Muscle layer of colon (tissue), 2 donors: ENCODE results near the gene SPDEF.

Experiments used
- H3K27ac ChIP-seq: one replicate; pipeline ENCODE4 v1.7.0; 2013; ENCODE audit warnings: low read depth, mild to moderate bottlenecking, low read length, moderate library complexity
- H3K27me3 ChIP-seq, 2 donors: one replicate each; pipeline ENCODE4 v1.7.0; 2013; ENCODE audit warnings: low read length in 2 of 2, mild to moderate bottlenecking in 2 of 2; ENCODE audit not compliant: insufficient read depth in 2 of 2, control insufficient read depth in 1 of 2
- H3K36me3 ChIP-seq: one replicate; pipeline ENCODE4 v1.7.0; 2013; ENCODE audit warnings: mild to moderate bottlenecking, low read length; ENCODE audit not compliant: insufficient read depth
- H3K4me1 ChIP-seq: one replicate; pipeline ENCODE4 v1.7.0; 2013; ENCODE audit warnings: mild to moderate bottlenecking, low read length; ENCODE audit not compliant: insufficient read depth
- H3K4me3 ChIP-seq, 2 donors: one replicate each; pipeline ENCODE4 v1.7.0; 2013; ENCODE audit warnings: low read length in 2 of 2, low read depth in 1 of 2, mild to moderate bottlenecking in 1 of 2, moderate library complexity in 1 of 2
- H3K9ac ChIP-seq: one replicate; pipeline ENCODE4 v1.7.0; 2013; ENCODE audit warnings: low read length
- H3K9me3 ChIP-seq: one replicate; pipeline ENCODE4 v1.7.0; 2013; ENCODE audit warnings: mild to moderate bottlenecking, low read length
- donor health status: abdominal sarcoma.
- donor health status: Adenocarcinoma of cecum.

Gene SPDEF

GRCh38 chr6:34556031-34556471 is at the start of gene SPDEF:
Gene SPDEF, minus strand, starts transcription at chr6:34556329. Its CDS starts 11,874 bp downstream, at chr6:34544455.
- no peak within 1 kb of the TSS for H3K9ac ChIP-seq
- H3K27me3 ChIP-seq: no peaks in the 10 kb centered on the region
- no peaks in the 10 kb centered on the region for H3K36me3 ChIP-seq
- no peaks in the 10 kb centered on the region for H3K9me3 ChIP-seq
- H3K27ac ChIP-seq: no peak within 1 kb of the TSS
- H3K4me3 ChIP-seq: no peak within 1 kb of the TSS
- no peaks in the 10 kb centered on the region for H3K4me1 ChIP-seq

- Histone ChIP-seq H3K27ac (no peak overlapping the region), H3K9ac (no peak overlapping the region), H3K36me3 (peaks cover 13% of the 10 kb centered on the region), H3K27me3 (no peaks in the 10 kb centered on the region), H3K9me3 (no peaks in the 10 kb centered on the region), H3K4me3 (no peak overlapping the region), H3K4me1 (peaks cover 36% of the 10 kb centered on the region)
These were observed 47.6 kb upstream of the SPDEF start for GRCh38 chr6:34603707-34604106.

GRCh38 chr6:34602318-34603111 is 46.4 kb upstream of the SPDEF start:
- Histone ChIP-seq H3K9me3 (no peaks in the 10 kb centered on the region), H3K4me1 (peaks cover 45% of the 10 kb centered on the region), H3K27me3 (no peaks in the 10 kb centered on the region), H3K36me3 (peaks cover 13% of the 10 kb centered on the region), H3K9ac (no peak overlapping the region), H3K27ac (no peak overlapping the region), H3K4me3 (no peak overlapping the region)

DNA sequence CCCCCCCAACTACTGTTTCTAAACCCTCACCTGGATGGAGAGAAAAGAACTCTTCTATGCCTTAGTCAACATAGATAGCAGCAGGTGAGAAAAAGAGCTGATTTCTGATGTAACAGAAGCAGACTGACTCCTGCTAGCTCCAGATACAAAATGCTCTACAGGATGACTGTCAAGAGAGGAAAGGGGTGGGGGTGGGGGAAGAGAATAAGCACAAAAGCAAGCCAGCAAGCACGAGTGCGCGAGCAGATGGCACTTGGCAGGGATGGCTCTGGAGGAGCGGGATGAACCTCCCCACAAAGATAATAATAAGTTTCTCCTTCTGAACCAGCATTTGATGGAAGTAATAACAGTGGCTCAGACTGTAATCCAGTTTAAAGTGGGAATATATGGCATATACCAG is 45.6 kb upstream of the SPDEF start:
- Histone ChIP-seq H3K4me3 (no peak overlapping the region), H3K36me3 (peaks cover 11% of the 10 kb centered on the region), H3K9ac (no peak overlapping the region), H3K27me3 (no peaks in the 10 kb centered on the region), H3K9me3 (no peaks in the 10 kb centered on the region), H3K27ac (no peak overlapping the region), H3K4me1 (peaks cover 45% of the 10 kb centered on the region)

- no peaks in the 10 kb centered on the region for H3K9me3 ChIP-seq
- H3K4me1 ChIP-seq: peaks cover 45% of the 10 kb centered on the region
- H3K4me3 ChIP-seq: no peak overlapping the region
- H3K9ac ChIP-seq: no peak overlapping the region
- peaks cover 2% of the 10 kb centered on the region for H3K36me3 ChIP-seq
- H3K27me3 ChIP-seq: no peaks in the 10 kb centered on the region
- no peak overlapping the region for H3K27ac ChIP-seq
These were observed 44.7 kb upstream of the SPDEF start for GRCh38 chr6:34600796-34601195.

GRCh38 chr6:34600101-34600500 is 44.0 kb upstream of the SPDEF start:
- Histone ChIP-seq H3K9me3 (no peaks in the 10 kb centered on the region), H3K27me3 (no peaks in the 10 kb centered on the region), H3K27ac (no peak overlapping the region), H3K9ac (no peak overlapping the region), H3K4me1 (peaks cover 45% of the 10 kb centered on the region), H3K36me3 (no peaks in the 10 kb centered on the region), H3K4me3 (no peak overlapping the region)

- Histone ChIP-seq H3K27ac (no peak overlapping the region), H3K9me3 (no peaks in the 10 kb centered on the region), H3K4me1 (peaks cover 45% of the 10 kb centered on the region), H3K27me3 (no peaks in the 10 kb centered on the region), H3K9ac (no peak overlapping the region), H3K36me3 (no peaks in the 10 kb centered on the region), H3K4me3 (no peak overlapping the region)
These were observed 42.6 kb upstream of the SPDEF start for GRCh38 chr6:34598712-34599111.

DNA sequence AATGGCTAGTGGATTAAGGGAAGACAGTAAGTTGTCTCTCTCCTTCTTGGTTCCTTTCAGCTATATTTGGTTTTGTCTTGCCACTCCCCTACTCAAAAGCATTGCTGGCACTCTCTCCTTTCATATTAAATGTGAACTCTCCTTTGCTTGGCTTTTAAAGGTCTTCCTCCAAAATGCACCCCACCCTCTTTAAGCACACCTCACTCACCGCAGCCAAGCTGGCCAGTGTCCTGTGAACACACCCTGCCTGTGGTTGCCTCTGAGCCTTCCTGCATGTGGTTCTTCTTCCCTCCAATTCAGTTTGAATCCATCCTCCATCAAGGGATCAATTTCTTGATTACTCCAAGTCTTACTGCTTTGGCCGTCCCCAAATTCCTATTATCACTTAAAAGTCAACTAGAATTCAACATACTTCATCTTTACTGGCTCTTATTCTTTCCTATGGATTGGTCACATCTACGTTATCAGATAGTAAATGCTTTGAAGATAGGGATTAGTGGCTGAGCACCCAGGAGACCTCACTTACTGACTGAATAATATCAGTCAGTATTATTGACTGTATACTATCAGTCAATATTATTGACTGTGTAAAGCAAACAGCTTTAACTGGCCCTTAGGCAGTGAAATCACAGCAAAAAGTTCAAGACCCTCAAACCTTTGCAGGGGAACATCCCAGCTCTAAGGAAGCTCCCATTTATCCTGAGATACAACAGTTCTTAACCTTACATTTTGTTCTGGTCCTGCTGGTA is 41.6 kb upstream of the SPDEF start:
- H3K9ac ChIP-seq: no peak overlapping the region
- no peak overlapping the region for H3K27ac ChIP-seq
- no peaks in the 10 kb centered on the region for H3K36me3 ChIP-seq
- no peaks in the 10 kb centered on the region for H3K9me3 ChIP-seq
- H3K4me1 ChIP-seq: peaks cover 44% of the 10 kb centered on the region
- H3K27me3 ChIP-seq: no peaks in the 10 kb centered on the region
- H3K4me3 ChIP-seq: no peak overlapping the region

DNA sequence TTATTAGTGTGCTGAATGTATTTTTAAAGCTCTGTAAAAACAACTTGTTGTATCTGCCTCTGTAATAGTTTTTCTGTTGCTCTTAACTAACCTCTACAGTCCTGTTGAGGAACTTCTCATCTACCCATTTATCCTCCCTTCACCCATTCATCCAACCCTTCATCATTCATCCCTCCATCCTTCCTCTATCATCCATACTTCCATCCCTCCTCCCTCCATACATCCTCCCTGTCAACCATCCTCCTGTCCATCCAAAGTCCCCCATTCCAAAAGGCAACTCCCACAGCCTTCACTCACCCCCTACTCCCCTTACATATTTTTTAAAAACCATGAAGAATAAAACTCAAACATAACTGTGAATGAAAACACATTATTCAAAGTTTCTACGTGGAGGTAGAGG is 40.7 kb upstream of the SPDEF start:
- no peaks in the 10 kb centered on the region for H3K27me3 ChIP-seq
- no peak overlapping the region for H3K9ac ChIP-seq
- H3K36me3 ChIP-seq: no peaks in the 10 kb centered on the region
- no peak overlapping the region for H3K27ac ChIP-seq
- H3K4me3 ChIP-seq: no peak overlapping the region
- H3K9me3 ChIP-seq: no peaks in the 10 kb centered on the region
- H3K4me1 ChIP-seq: peaks cover 40% of the 10 kb centered on the region

DNA sequence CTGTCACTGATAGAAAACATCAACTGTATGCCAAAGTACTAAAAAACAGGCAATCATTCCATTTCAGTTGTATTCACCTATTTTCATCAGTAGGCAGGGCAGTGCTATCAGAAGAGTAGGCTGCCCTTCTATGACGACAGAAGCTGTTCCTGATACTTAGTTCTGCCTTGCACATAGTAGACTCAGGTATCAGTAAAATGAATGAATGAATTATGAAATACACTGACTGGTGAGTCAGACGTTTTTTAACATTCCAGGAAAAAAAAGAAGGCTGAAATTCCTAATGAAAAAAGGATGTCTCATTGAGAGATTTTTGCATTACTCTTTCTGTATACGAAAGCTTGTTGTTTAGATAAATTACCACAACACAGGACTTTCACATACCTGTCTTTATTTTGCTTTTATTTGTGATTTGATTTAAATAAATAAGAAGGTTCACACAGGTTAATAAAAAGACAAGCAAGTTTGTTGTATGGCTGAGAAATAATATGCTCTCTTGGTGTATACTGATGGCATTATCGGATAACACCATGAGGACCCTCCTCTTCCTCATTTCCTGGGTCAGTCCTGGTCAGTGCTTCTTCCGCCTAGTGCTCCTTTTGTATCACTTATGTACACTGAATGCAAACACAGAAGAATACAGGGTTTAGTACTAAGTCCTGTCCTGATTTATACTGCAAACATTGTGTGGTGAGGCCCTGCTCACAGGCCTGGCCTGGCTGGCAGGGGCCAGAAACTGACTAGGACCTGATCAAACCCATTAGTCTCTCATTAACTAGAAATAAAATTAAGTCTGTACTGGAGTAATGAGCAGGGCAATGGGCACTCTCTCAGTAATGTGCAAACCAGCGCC is 39.4 kb upstream of the SPDEF start:
- Histone ChIP-seq H3K36me3 (no peaks in the 10 kb centered on the region), H3K27ac (no peak overlapping the region), H3K27me3 (no peaks in the 10 kb centered on the region), H3K9me3 (no peaks in the 10 kb centered on the region), H3K9ac (no peak overlapping the region), H3K4me3 (no peak overlapping the region), H3K4me1 (peaks cover 32% of the 10 kb centered on the region)

- H3K4me1 ChIP-seq: peaks cover 15% of the 10 kb centered on the region
These were observed 37.6 kb upstream of the SPDEF start for GRCh38 chr6:34593701-34594100.

More at GRCh38 chr6:34593701-34594100, 37.6 kb upstream of the SPDEF start:
- Histone ChIP-seq H3K4me3 (no peak overlapping the region), H3K27me3 (no peaks in the 10 kb centered on the region), H3K9me3 (no peaks in the 10 kb centered on the region), H3K27ac (no peak overlapping the region), H3K36me3 (peaks cover 12% of the 10 kb centered on the region), H3K9ac (no peak overlapping the region)
